ENCODE data around the gene PIGR.
"Not testable (repeated sequence)": the region's sequence is repeated elsewhere in the genome, so short reads cannot be mapped to it uniquely, and the experiment has no call there.

PIGR gene

GRCh38 chr1:206932177-206932576 is 14.1 kb downstream of the PIGR start:
- DNase-seq (ENCODE audit: low read depth), result no peak

GRCh38 chr1:206931709-206932108 is 14.6 kb downstream of the PIGR start:
- DNase-seq (ENCODE audit: low read depth), result no peak

GRCh38 chr1:206930210-206930798 is 16.0 kb downstream of the PIGR start:
- no peak for DNase-seq (ENCODE audit: low read depth)

GRCh38 chr1:206929524-206929923 is 16.7 kb downstream of the PIGR start:
- no peak for DNase-seq (ENCODE audit: low read depth)

- DNase-seq (ENCODE audit: low read depth), result no peak
These were observed 20.0 kb downstream of the PIGR start for GRCh38 chr1:206926286-206926685.

GRCh38 chr1:206925106-206925736 is 21.0 kb downstream of the PIGR start:
- no peak for DNase-seq (ENCODE audit: low read depth)

GRCh38 chr1:206924592-206925105 is 21.6 kb downstream of the PIGR start:
- no peak for DNase-seq (ENCODE audit: low read depth)

GRCh38 chr1:206923961-206924557 is 22.2 kb downstream of the PIGR start:
- not testable (repeated sequence) for DNase-seq (ENCODE audit: low read depth)

- no peak for DNase-seq (ENCODE audit: low read depth)
These were observed 23.0 kb downstream of the PIGR start for GRCh38 chr1:206923009-206923960.

- DNase-seq (ENCODE audit: low read depth), result no peak
These were observed 23.7 kb downstream of the PIGR start for GRCh38 chr1:206922524-206922923.

- no peak for DNase-seq (ENCODE audit: low read depth)
These were observed 24.4 kb downstream of the PIGR start, which contains the start of gene FCMR for GRCh38 chr1:206921772-206922265. Gene FCMR (minus strand): TSS chr1:206921941. CDS start chr1:206921854, 87 bp downstream.

- DNase-seq (ENCODE audit: low read depth), result no peak
These were observed 28.2 kb downstream of the PIGR start for GRCh38 chr1:206918076-206918475.

- no peak for DNase-seq (ENCODE audit: low read depth)
These were observed 30.1 kb downstream of the PIGR start for GRCh38 chr1:206916000-206916709.

- no peak for DNase-seq (ENCODE audit: low read depth)
These were observed 31.1 kb downstream of the PIGR start for GRCh38 chr1:206915030-206915735.

- DNase-seq (ENCODE audit: low read depth), result no peak
These were observed 32.3 kb downstream of the PIGR start for GRCh38 chr1:206913766-206914537.

- peak; percentile 56 for DNase-seq (ENCODE audit: low read depth)
These were observed 33.7 kb downstream of the PIGR start for GRCh38 chr1:206912445-206913095.

GRCh38 chr1:206911064-206911663 is 35.1 kb downstream of the PIGR start:
- peak; percentile 61 for DNase-seq (ENCODE audit: low read depth)

GRCh38 chr1:206909883-206910318 is 36.4 kb downstream of the PIGR start:
- DNase-seq (ENCODE audit: low read depth), result no peak

All from HS-5 (cell line).